Neural crest cell (in vitro differentiated cells): ENCODE results near the gene KLF6. TPM values are rescaled to one million over a fixed set of nuclear protein-coding genes. Genes with fewer than 3 reads are reported as not detected.

ENCODE experiments used
- DNase-seq: peaks from one replicate; pipeline ENCODE4 v3.0.0; 2021; ENCODE audit warnings: low read depth, mixed read lengths, low spot score
- H3K27ac Mint-ChIP-seq: one replicate; pipeline ENCODE4 v1.8.0; 2021; ENCODE audit warnings: mild to moderate bottlenecking, mixed read lengths; ENCODE audit not compliant: unreplicated experiment
- H3K27me3 Mint-ChIP-seq: 2 replicates; pipeline ENCODE4 v1.8.0; 2021; ENCODE audit warnings: low read depth, mild to moderate bottlenecking, mixed read lengths
- H3K36me3 Mint-ChIP-seq: 2 replicates; pipeline ENCODE4 v1.8.0; 2021; ENCODE audit warnings: low read depth, mild to moderate bottlenecking, mixed read lengths
- H3K4me1 Mint-ChIP-seq: 2 replicates; pipeline ENCODE4 v1.8.0; 2021; ENCODE audit warnings: mixed read lengths
- H3K4me3 Mint-ChIP-seq: one replicate; pipeline ENCODE4 v1.8.0; 2021; ENCODE audit warnings: mild to moderate bottlenecking, mixed read lengths
- H3K9me3 Mint-ChIP-seq: 2 replicates; pipeline ENCODE4 v1.8.0; 2021; ENCODE audit warnings: mixed read lengths
- CTCF ChIP-seq: fragments of 200-600 bp; sonication (generic); conservative IDR thresholded peaks from 2 replicates; pipeline ENCODE4 v1.5.0; 2021; ENCODE audit warnings: antibody characterized with exemption, mild to moderate bottlenecking
- long read RNA-seq: library from polyadenylated mRNA; unstranded; transcript quantifications from one replicate; pipeline ENCODE4 v2.0.0, GENCODE V29; 2020
- total RNA-seq: library from RNA; stranded (reverse); gene quantifications from 2 replicates; pipeline ENCODE4 v1.2.1, GENCODE V29; 2021

Gene KLF6
- total RNA-seq: 38.6 and 40.2 TPM in 2 replicates
- long read RNA-seq, full-length matches to known transcripts: 36 of 40 reads
- long read RNA-seq, partial matches to known transcripts: 0 of 40 reads
- long read RNA-seq, other reads (novel, unspliced or antisense): 4 of 40 reads

GRCh38 chr10:3784510-3785250, at the start of gene KLF6:
Gene KLF6, minus strand, starts transcription at chr10:3785209. Its CDS starts 195 bp downstream, at chr10:3785014.
- peak within 1 kb of the TSS; percentile 98 for H3K27ac Mint-ChIP-seq
- H3K27me3 Mint-ChIP-seq: peaks cover 2% of the 10 kb centered on the region
- peaks cover 2% of the 10 kb centered on the region for H3K9me3 Mint-ChIP-seq
- no peak for TF ChIP-seq CTCF
- peak within 1 kb of the TSS; percentile 94 for H3K4me3 Mint-ChIP-seq
- H3K36me3 Mint-ChIP-seq: peaks cover 12% of the 10 kb centered on the region
- H3K4me1 Mint-ChIP-seq: peaks cover 43% of the 10 kb centered on the region
- DNase-seq: peak; percentile 39

GRCh38 chr10:3834404-3834803, 49.4 kb upstream of the KLF6 start:
- DNase-seq: no peak
- Mint-ChIP-seq H3K4me1 (peaks cover 8% of the 10 kb centered on the region), H3K27me3 (no peaks in the 10 kb centered on the region), H3K9me3 (no peaks in the 10 kb centered on the region), H3K4me3 (no peak overlapping the region), H3K36me3 (no peaks in the 10 kb centered on the region), H3K27ac (no peak overlapping the region)
- TF ChIP-seq CTCF: no peak

- H3K27ac Mint-ChIP-seq: no peak overlapping the region
- H3K4me3 Mint-ChIP-seq: no peak overlapping the region
- H3K36me3 Mint-ChIP-seq: no peaks in the 10 kb centered on the region
- no peak for TF ChIP-seq CTCF
- H3K9me3 Mint-ChIP-seq: no peaks in the 10 kb centered on the region
- H3K27me3 Mint-ChIP-seq: no peaks in the 10 kb centered on the region
- DNase-seq: no peak
- peaks cover 11% of the 10 kb centered on the region for H3K4me1 Mint-ChIP-seq
These were observed 48.0 kb upstream of the KLF6 start for GRCh38 chr10:3833046-3833445.

- no peak for TF ChIP-seq CTCF
- no peak overlapping the region for H3K4me3 Mint-ChIP-seq
- no peaks in the 10 kb centered on the region for H3K36me3 Mint-ChIP-seq
- peaks cover 9% of the 10 kb centered on the region for H3K4me1 Mint-ChIP-seq
- DNase-seq: no peak
- H3K27ac Mint-ChIP-seq: no peak overlapping the region
- H3K27me3 Mint-ChIP-seq: no peaks in the 10 kb centered on the region
- H3K9me3 Mint-ChIP-seq: no peaks in the 10 kb centered on the region
These were observed 47.2 kb upstream of the KLF6 start for GRCh38 chr10:3832022-3832786.

GRCh38 chr10:3831608-3832007, 46.6 kb upstream of the KLF6 start:
- no peak overlapping the region for H3K4me3 Mint-ChIP-seq
- no peak overlapping the region for H3K27ac Mint-ChIP-seq
- no peaks in the 10 kb centered on the region for H3K36me3 Mint-ChIP-seq
- peaks cover 9% of the 10 kb centered on the region for H3K4me1 Mint-ChIP-seq
- TF ChIP-seq CTCF: no peak
- no peak for DNase-seq
- H3K9me3 Mint-ChIP-seq: no peaks in the 10 kb centered on the region
- H3K27me3 Mint-ChIP-seq: no peaks in the 10 kb centered on the region
